H1 (cell line): ENCODE measurements around the gene KLK1. TPM values are rescaled to one million over a fixed set of nuclear protein-coding genes. Genes with fewer than 3 reads are reported as not detected.

Source experiments
- GABPA ChIP-seq: IDR thresholded peaks from 2 replicates; pipeline ENCODE4 v1.6.1; 2011; ENCODE audit warnings: mild to moderate bottlenecking, low read length, moderate library complexity, borderline replicate concordance; ENCODE audit not compliant: insufficient read depth
- HDAC2 ChIP-seq, 2 experiments: fragments of 300-600 bp in 1 of 2; sonication (generic) in 1 of 2; IDR thresholded peaks; 2 replicates each; pipeline ENCODE4 v1.6.1; 2011 to 2012; ENCODE audit warnings: low read depth in 2 of 2, low read length in 2 of 2, mild to moderate bottlenecking in 2 of 2, moderate library complexity in 2 of 2, borderline replicate concordance in 1 of 2, inconsistent platforms in 1 of 2
- RFX5 ChIP-seq: IDR thresholded peaks from 2 replicates; pipeline ENCODE4 v1.6.1; 2011; ENCODE audit warnings: low read depth, low read length, improper control_type of control experiment, borderline replicate concordance
- TBP ChIP-seq: IDR thresholded peaks from 2 replicates; pipeline ENCODE4 v1.6.1; 2011; ENCODE audit warnings: low read depth, low read length, improper control_type of control experiment
- polyA plus RNA-seq, 7 experiments: library from polyadenylated mRNA; depleted of rRNA in 3 of 7; stranded (reverse) in 5 of 7; unstranded in 2 of 7; fragments of >200 nt in 5 of 7; fragments of 200-250 nt in 2 of 7; gene quantifications; 1 replicate in 5 of 7; 2 replicates in 1 of 7; 4 replicates in 1 of 7; pipeline versions ENCODE4 v1.2.1 to v1.2.3, GENCODE V29; 2011 to 2013; ENCODE audit warnings: missing spikeins in 2 of 7, mixed read lengths in 2 of 7
- total RNA-seq: library from RNA; stranded (reverse); fragmentation: NEBNext Ultra II Directional; extraction: Animal tissue kit (Norgen Biotek cat#: 25700); gene quantifications from 2 replicates; pipeline ENCODE4 v1.2.1, GENCODE V29; 2021

Gene KLK1
- total and polyA plus RNA-seq, 2 of the 8 experiments (the other 6 are each of a cell fraction or from before 2014, with no cell fraction given), result 3.4 to 4.0 TPM

GRCh38 chr19:50785329-50785728 is 38.3 kb downstream of the KLK1 start (continued):
- TF ChIP-seq HDAC2 (IDR thresholded peaks at IDR 0.05; ENCODE audit: borderline replicate concordance in 1 of 2, low read depth in 2 of 2, low read length in 2 of 2), result no peak
- no peak for TF ChIP-seq TBP
- TF ChIP-seq GABPA, result no peak
- no peak for TF ChIP-seq RFX5
